Osteocyte (in vitro differentiated cells): ENCODE data around the gene LIMS2. TPM values are rescaled to one million over a fixed set of nuclear protein-coding genes. Genes with fewer than 3 reads are reported as not detected.
A peak's percentile ranks its signal among the peaks of the same experiment; 100 is the strongest.

ENCODE experiments used
- DNase-seq: peaks from one replicate; pipeline ENCODE4 v3.0.0; 2021; ENCODE audit warnings: mixed read lengths; ENCODE audit not compliant: unreplicated experiment; ENCODE audit errors: extremely low spot score
- H3K27ac Mint-ChIP-seq: one replicate; pipeline ENCODE4 v1.8.0; 2021; ENCODE audit warnings: mild to moderate bottlenecking, mixed read lengths; ENCODE audit not compliant: unreplicated experiment
- H3K27me3 Mint-ChIP-seq: one replicate; pipeline ENCODE4 v1.8.0; 2021; ENCODE audit warnings: mixed read lengths; ENCODE audit not compliant: unreplicated experiment
- H3K36me3 Mint-ChIP-seq: one replicate; pipeline ENCODE4 v1.8.0; 2021; ENCODE audit warnings: mixed read lengths; ENCODE audit not compliant: unreplicated experiment
- H3K4me1 Mint-ChIP-seq: one replicate; pipeline ENCODE4 v1.8.0; 2021; ENCODE audit warnings: mixed read lengths; ENCODE audit not compliant: unreplicated experiment
- H3K4me3 Mint-ChIP-seq: one replicate; pipeline ENCODE4 v1.8.0; 2021; ENCODE audit warnings: mild to moderate bottlenecking, moderate library complexity, mixed read lengths; ENCODE audit not compliant: unreplicated experiment
- H3K9me3 Mint-ChIP-seq: one replicate; pipeline ENCODE4 v1.8.0; 2021; ENCODE audit warnings: mixed read lengths; ENCODE audit not compliant: unreplicated experiment
- total RNA-seq: library from RNA; stranded (reverse); gene quantifications from 2 replicates; pipeline ENCODE4 v1.2.1, GENCODE V29; 2021
- TF ChIP-seq, protein P1 (sequence below): fragments of 200-600 bp; sonication (generic); IDR thresholded peaks from 2 replicates; pipeline ENCODE4 v1.5.0; 2021; ENCODE audit warnings: antibody characterized with exemption, mild to moderate bottlenecking, moderate library complexity

Gene LIMS2
- total RNA-seq, 1 donor from 2014 or later, result 51.0 TPM

DNA sequence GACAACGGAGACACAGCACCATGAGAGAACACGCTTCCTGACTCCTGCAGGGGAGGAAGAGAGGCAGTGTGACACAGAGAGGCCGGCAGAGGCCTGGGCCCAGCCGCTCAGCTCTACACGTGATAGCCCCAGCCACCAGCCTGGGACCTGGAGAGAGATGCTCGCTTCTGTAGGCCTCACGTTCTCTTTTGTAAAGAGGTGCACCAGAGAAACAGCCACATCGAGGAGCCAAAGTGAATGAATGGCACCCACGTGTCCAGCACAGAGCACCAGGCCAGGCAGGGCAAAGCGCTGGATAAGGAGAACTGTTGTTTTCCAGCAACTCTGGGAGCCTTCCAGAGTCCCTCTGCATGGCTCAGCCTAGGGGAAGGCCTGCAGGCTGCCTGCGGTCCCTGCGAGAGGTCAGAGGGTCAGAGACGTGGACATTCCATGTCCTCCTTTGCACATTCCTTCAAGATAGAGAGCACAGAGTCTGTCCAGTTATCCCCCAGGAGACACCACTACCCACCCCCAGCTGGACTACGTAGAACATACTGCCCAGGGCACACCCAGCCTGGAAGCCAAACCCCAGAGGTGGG, 14.2 kb downstream of the LIMS2 start:
- H3K27ac Mint-ChIP-seq, result peak overlapping the region; percentile 8
- H3K36me3 Mint-ChIP-seq, result peaks cover 4% of the 10 kb centered on the region
- DNase-seq, result no peak
- H3K27me3 Mint-ChIP-seq, result no peaks in the 10 kb centered on the region
- TF ChIP-seq, protein P1, sequence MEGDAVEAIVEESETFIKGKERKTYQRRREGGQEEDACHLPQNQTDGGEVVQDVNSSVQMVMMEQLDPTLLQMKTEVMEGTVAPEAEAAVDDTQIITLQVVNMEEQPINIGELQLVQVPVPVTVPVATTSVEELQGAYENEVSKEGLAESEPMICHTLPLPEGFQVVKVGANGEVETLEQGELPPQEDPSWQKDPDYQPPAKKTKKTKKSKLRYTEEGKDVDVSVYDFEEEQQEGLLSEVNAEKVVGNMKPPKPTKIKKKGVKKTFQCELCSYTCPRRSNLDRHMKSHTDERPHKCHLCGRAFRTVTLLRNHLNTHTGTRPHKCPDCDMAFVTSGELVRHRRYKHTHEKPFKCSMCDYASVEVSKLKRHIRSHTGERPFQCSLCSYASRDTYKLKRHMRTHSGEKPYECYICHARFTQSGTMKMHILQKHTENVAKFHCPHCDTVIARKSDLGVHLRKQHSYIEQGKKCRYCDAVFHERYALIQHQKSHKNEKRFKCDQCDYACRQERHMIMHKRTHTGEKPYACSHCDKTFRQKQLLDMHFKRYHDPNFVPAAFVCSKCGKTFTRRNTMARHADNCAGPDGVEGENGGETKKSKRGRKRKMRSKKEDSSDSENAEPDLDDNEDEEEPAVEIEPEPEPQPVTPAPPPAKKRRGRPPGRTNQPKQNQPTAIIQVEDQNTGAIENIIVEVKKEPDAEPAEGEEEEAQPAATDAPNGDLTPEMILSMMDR, result no peak
- no peak overlapping the region for H3K4me3 Mint-ChIP-seq
- no peaks in the 10 kb centered on the region for H3K9me3 Mint-ChIP-seq
- peaks cover 47% of the 10 kb centered on the region for H3K4me1 Mint-ChIP-seq

DNA sequence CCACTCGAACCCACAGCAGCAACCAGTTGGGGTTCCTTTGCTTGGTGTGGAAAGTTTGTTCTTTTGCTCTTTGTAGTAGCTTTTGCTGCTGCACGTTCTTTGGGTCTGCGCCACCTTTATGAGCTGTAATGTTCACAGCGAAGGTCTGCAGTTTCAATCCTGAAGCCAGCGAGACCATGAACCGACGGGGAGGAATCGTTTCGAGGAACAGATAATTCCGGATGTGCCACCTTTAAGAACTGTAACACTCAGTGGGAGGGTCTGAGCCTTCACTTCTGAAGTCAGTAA, 15.1 kb downstream of the LIMS2 start:
- no peaks in the 10 kb centered on the region for H3K9me3 Mint-ChIP-seq
- no peak overlapping the region for H3K27ac Mint-ChIP-seq
- H3K4me1 Mint-ChIP-seq, result peaks cover 47% of the 10 kb centered on the region
- peaks cover 4% of the 10 kb centered on the region for H3K36me3 Mint-ChIP-seq
- no peak for DNase-seq
- no peak overlapping the region for H3K4me3 Mint-ChIP-seq
- no peaks in the 10 kb centered on the region for H3K27me3 Mint-ChIP-seq
- TF ChIP-seq, protein P1, result no peak

DNA sequence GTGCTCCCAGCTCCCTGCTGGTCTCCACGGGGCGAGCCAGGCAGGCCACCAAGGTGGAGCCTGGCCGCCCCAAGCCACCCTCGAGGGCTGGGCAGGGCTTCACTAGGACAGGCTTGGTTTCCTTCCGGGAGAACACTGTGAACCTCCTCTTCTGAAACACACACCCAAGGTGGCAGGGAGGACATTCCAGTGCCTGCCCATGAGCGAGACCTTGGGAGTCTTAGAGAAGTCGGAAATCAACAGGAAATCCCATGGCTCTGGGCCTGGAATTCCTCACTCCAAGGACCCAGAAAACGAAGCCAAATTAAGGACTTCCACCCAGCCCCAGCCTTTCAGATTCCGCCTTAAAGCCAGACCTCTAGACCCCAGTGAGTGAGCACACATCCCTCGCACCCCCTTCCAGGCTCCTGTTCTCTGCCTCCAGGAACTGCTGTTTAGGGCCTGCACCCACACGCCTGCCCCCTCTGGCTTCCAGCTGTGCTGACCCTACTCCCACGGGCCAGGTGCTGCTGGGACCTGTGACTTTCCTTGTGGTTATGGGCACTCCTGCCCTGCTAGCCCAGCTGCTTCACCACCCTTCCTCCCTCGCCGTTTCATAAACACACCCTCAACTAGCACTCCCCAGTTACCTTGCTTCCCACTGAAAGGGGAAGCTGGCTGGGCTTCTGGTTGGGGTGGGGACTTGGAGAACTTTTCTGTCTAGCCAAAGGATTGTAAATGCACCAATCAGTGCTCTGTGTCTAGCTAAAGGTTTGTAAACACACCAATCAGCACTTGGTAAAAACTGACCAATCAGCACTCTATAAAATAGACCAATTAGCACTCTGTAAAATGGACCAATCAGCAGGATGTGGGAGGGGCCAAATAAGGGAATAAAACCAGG, 15.7 kb downstream of the LIMS2 start:
- no peaks in the 10 kb centered on the region for H3K9me3 Mint-ChIP-seq

DNA sequence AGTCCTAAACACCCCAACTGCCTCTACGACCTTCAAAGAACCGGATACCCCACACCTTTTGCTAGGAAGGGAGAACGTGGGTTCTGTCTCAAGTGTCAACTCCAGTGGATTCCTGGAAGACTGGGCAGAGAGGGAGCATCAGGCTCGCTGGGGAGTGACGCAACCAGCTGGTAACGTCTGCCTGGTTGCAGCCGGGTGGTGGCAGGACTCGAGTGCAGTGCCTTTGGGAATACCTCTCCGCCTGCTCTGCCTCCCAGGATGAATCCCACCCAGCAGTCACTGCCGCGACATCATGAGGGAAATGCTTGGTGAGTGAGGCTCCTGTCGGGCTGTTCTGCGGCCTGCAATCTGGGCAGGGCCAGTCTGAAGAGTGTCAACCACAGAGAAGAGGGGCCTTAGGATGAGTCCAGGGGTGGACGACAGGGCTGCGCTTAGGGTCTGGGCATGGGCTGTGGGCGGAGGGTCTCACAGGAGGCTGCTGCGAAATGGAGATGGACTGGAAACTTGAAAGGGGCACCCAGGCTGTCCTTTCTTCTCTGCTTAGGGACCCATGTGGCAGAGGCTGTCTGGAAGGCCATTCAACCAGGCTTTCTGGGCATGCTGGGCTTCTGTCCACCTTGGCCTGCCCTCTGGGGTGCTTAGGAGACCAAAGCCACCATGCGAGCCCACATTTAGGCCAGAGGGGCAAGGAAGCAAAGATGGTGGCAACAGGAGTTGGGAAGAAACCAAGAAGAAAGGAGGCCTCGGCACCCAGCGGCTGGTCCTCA, 16.5 kb downstream of the LIMS2 start:
- Mint-ChIP-seq H3K4me1 (peaks cover 44% of the 10 kb centered on the region), H3K27me3 (no peaks in the 10 kb centered on the region), H3K9me3 (no peaks in the 10 kb centered on the region), H3K4me3 (no peak overlapping the region), H3K27ac (no peak overlapping the region), H3K36me3 (peaks cover 1% of the 10 kb centered on the region)
- no peak for DNase-seq
- TF ChIP-seq, protein P1, result no peak

More for the DNA sequence above, 15.7 kb downstream of the LIMS2 start:
- Mint-ChIP-seq H3K4me1 (peaks cover 47% of the 10 kb centered on the region), H3K4me3 (no peak overlapping the region), H3K27ac (no peak overlapping the region), H3K36me3 (peaks cover 1% of the 10 kb centered on the region), H3K27me3 (no peaks in the 10 kb centered on the region)
- no peak for DNase-seq
- TF ChIP-seq, protein P1, result no peak

DNA sequence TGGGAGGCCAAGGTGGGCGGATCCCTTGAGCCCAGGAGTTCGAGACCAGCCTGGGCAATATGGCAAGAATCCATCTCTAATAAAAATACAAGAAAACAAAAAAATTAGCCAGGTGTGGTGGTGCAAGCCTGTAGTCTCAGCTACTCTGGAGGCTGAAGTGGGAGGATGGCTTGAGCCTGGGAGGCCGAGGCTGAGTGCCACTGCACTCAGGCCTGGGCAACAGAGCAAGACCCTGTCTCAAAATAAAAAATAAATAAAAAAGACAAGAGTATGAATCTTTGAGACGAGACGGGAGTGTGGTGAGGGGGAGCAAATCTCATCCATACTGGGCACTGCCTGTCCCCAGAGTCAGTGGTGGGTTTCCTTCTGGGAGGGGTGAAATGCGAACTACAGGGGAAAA, 17.2 kb downstream of the LIMS2 start:
- no peak overlapping the region for H3K4me3 Mint-ChIP-seq
- TF ChIP-seq, protein P1, result no peak
- H3K27me3 Mint-ChIP-seq, result no peaks in the 10 kb centered on the region
- no peak overlapping the region for H3K27ac Mint-ChIP-seq
- peaks cover 1% of the 10 kb centered on the region for H3K36me3 Mint-ChIP-seq
- DNase-seq, result no peak
- peaks cover 37% of the 10 kb centered on the region for H3K4me1 Mint-ChIP-seq
- H3K9me3 Mint-ChIP-seq, result no peaks in the 10 kb centered on the region
